ENCODE results near the gene DUS4L.

DNA sequence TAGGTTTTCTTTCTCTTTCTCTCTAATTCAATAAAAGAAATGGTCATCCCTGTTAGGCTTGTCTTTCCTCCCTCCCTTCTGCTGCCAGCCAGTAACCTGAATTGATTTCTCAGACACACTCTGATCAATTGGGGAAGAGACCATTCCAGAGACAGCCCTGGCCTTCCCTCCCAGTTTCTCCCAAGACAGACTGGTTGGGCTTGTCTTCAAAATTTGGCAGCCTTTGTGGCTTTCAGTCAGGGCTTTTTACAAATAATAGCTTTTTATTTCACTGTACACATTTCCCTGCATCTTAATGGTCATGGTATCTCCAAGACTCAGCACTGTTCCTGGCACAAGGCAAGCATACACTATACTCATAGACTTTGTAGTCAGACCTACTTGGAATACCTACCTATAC is 50.2 kb downstream of the DUS4L start:
- no peak for TF ChIP-seq POLR2A (IDR thresholded peaks at IDR 0.05)
- TF ChIP-seq, protein P1, sequence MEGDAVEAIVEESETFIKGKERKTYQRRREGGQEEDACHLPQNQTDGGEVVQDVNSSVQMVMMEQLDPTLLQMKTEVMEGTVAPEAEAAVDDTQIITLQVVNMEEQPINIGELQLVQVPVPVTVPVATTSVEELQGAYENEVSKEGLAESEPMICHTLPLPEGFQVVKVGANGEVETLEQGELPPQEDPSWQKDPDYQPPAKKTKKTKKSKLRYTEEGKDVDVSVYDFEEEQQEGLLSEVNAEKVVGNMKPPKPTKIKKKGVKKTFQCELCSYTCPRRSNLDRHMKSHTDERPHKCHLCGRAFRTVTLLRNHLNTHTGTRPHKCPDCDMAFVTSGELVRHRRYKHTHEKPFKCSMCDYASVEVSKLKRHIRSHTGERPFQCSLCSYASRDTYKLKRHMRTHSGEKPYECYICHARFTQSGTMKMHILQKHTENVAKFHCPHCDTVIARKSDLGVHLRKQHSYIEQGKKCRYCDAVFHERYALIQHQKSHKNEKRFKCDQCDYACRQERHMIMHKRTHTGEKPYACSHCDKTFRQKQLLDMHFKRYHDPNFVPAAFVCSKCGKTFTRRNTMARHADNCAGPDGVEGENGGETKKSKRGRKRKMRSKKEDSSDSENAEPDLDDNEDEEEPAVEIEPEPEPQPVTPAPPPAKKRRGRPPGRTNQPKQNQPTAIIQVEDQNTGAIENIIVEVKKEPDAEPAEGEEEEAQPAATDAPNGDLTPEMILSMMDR (IDR thresholded peaks at IDR 0.05), result no peak

All from adrenal gland (tissue), 5 donors.